Testis (tissue), 2 donors: Measurements from ENCODE around the gene CCDC182.

Experiments
- POLR2A ChIP-seq: fragments of 450-650 bp; IDR thresholded peaks from one replicate; pipeline ENCODE4 v1.6.1; 2017; ENCODE audit warnings: antibody characterized with exemption, mild to moderate bottlenecking, moderate library complexity
- TF ChIP-seq, protein P1 (sequence below), 3 experiments: fragments of 450-650 bp in 2 of 3; fragments of 200-600 bp in 1 of 3; sonication (generic) in 1 of 3; IDR thresholded peaks; one replicate each; pipeline ENCODE4 v1.5.1; 2016 to 2019; ENCODE audit warnings: antibody characterized with exemption in 3 of 3, mild to moderate bottlenecking in 2 of 3, moderate library complexity in 1 of 3

- TF ChIP-seq, protein P1, sequence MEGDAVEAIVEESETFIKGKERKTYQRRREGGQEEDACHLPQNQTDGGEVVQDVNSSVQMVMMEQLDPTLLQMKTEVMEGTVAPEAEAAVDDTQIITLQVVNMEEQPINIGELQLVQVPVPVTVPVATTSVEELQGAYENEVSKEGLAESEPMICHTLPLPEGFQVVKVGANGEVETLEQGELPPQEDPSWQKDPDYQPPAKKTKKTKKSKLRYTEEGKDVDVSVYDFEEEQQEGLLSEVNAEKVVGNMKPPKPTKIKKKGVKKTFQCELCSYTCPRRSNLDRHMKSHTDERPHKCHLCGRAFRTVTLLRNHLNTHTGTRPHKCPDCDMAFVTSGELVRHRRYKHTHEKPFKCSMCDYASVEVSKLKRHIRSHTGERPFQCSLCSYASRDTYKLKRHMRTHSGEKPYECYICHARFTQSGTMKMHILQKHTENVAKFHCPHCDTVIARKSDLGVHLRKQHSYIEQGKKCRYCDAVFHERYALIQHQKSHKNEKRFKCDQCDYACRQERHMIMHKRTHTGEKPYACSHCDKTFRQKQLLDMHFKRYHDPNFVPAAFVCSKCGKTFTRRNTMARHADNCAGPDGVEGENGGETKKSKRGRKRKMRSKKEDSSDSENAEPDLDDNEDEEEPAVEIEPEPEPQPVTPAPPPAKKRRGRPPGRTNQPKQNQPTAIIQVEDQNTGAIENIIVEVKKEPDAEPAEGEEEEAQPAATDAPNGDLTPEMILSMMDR (IDR thresholded peaks at IDR 0.05) = no peak
- no peak for TF ChIP-seq POLR2A
Measured at GRCh38 chr17:57706761-57707160, 38.3 kb downstream of the CCDC182 start.
